ACC112 (cell line): Measurements from ENCODE around the gene EGLN3.
"Not testable (repeated sequence)": the region's sequence is repeated elsewhere in the genome, so short reads cannot be mapped to it uniquely, and the experiment has no call there.

Experiments used
- H2AFZ ChIP-seq: fragments of 200-600 bp; sonication (generic); one replicate; pipeline ENCODE4 v1.6.0; 2017; ENCODE audit warnings: antibody characterized with exemption, low read length; ENCODE audit not compliant: unreplicated experiment
- H3K27ac ChIP-seq: fragments of 200-600 bp; sonication (generic); 2 replicates; pipeline ENCODE4 v1.5.1; 2014; ENCODE audit warnings: low read depth, mild to moderate bottlenecking, antibody characterized with exemption, low read length, moderate library complexity
- H3K27me3 ChIP-seq: fragments of 200-600 bp; sonication (generic); 2 replicates; pipeline ENCODE4 v1.6.1; 2014; ENCODE audit warnings: mild to moderate bottlenecking, antibody characterized with exemption, low read length, moderate library complexity, mixed read lengths; ENCODE audit not compliant: insufficient read depth
- H3K36me3 ChIP-seq: fragments of 200-600 bp; sonication (generic); 2 replicates; pipeline ENCODE4 v1.6.1; 2016; ENCODE audit warnings: mild to moderate bottlenecking, antibody characterized with exemption, low read length, moderate library complexity, mixed read lengths; ENCODE audit not compliant: insufficient read depth
- H3K4me1 ChIP-seq: fragments of 200-600 bp; sonication (generic); one replicate; pipeline ENCODE4 v1.6.1; 2016; ENCODE audit warnings: low read length, mixed read lengths; ENCODE audit not compliant: insufficient read depth, unreplicated experiment, control insufficient read depth
- H3K4me3 ChIP-seq: fragments of 200-600 bp; sonication (generic); 2 replicates; pipeline ENCODE4 v1.5.1; 2014; ENCODE audit warnings: mild to moderate bottlenecking, low read depth, low read length
- H3K79me2 ChIP-seq: fragments of 200-600 bp; sonication (generic); one replicate; pipeline ENCODE4 v1.6.0; 2016; ENCODE audit warnings: low read length; ENCODE audit not compliant: control insufficient read depth, unreplicated experiment, insufficient read depth

EGLN3 gene

DNA sequence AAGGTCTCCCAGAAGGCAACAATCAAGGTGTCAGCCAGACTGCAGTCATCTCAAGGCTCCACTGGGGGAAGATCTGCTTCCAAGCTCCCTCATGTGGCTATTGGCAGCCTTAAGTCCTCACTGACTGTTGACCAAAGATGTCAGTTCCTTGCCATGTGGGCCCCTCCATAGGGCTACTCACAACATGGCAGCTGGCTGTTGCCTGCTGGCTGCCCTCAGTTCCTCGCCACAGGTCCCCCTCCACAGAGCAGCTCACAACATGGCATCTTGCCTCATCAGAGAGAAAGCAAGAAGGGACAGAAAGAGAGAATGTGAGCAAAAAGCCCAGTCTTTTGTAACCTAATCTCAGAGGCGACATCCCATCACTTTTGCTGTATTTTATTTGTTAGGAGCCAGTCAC, 34.4 kb upstream of the EGLN3 start:
- Histone ChIP-seq H2AFZ (no peak overlapping the region), H3K4me3 (no peak overlapping the region), H3K4me1 (peaks cover 12% of the 10 kb centered on the region), H3K27me3 (no peaks in the 10 kb centered on the region), H3K36me3 (no peaks in the 10 kb centered on the region), H3K27ac (no peak overlapping the region), H3K79me2 (no peaks in the 10 kb centered on the region)

DNA sequence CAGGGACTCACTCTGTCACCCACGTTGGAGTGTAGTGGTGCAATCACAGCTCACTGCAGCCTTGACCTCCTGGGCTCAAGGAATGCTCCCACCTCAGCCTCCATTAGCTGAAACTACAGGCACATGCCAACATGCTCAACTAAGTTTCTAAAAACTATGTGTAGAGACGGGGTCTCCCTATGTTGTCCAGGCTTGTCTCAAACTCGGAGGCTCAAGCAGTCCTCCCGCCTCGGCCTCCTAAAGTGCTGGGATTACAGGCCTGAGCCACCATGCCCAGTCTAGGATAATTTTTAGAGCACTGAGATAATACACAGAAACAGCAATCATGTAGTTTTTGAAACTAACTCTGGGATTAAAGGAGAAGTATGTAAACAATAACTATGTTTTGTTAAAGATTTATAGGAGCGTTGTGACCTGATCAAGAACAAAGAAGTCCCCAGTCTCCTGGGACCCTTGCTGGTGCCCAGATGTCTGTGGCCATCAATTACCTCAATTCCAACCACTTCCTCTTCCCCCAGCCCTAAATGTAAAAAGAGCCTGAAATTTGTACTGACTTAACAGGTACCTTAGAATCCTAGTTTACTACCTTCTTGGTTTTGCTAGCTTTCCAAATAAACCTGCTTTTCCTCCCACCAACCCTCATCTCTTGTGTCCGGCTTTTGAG, 28.9 kb upstream of the EGLN3 start:
- peaks cover 22% of the 10 kb centered on the region for H3K27me3 ChIP-seq
- H3K4me3 ChIP-seq = no peak overlapping the region
- H3K79me2 ChIP-seq = no peaks in the 10 kb centered on the region
- no peaks in the 10 kb centered on the region for H3K4me1 ChIP-seq
- H3K36me3 ChIP-seq = no peaks in the 10 kb centered on the region
- no peak overlapping the region for H2AFZ ChIP-seq
- no peak overlapping the region for H3K27ac ChIP-seq

- Histone ChIP-seq H3K36me3 (no peaks in the 10 kb centered on the region), H2AFZ (no peak overlapping the region), H3K27me3 (peaks cover 22% of the 10 kb centered on the region), H3K4me1 (no peaks in the 10 kb centered on the region), H3K27ac (no peak overlapping the region), H3K4me3 (no peak overlapping the region), H3K79me2 (no peaks in the 10 kb centered on the region)
Measured at GRCh38 chr14:33978892-33979612, 28.2 kb upstream of the EGLN3 start.

DNA sequence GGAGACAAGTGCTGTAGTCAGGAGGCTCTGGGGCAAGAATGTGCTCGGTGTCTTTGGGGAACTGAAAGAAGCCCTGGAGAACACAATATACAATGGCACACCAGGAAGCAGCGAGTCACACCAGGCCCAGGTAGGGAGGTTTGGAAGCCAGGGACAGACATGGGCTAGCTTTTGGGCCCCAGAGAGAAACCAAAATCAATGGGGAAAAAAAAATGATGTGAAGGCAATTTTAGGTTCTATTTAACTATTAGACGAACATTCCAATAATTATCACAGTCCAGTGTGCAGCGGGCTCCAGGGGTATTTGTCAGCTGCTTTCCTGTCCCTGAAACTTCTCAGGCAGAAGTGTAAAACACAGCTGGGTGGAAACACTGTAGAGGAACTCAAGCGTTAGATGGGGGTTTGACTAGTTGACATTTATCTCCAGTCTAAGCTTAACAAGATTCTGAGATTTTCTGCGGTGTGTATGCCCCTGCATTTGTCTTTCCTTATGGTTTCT, 21.8 kb upstream of the EGLN3 start:
- Histone ChIP-seq H3K27ac (no peak overlapping the region), H3K36me3 (no peaks in the 10 kb centered on the region), H3K79me2 (no peaks in the 10 kb centered on the region), H2AFZ (no peak overlapping the region), H3K4me3 (no peak overlapping the region), H3K4me1 (no peaks in the 10 kb centered on the region), H3K27me3 (peaks cover 40% of the 10 kb centered on the region)

DNA sequence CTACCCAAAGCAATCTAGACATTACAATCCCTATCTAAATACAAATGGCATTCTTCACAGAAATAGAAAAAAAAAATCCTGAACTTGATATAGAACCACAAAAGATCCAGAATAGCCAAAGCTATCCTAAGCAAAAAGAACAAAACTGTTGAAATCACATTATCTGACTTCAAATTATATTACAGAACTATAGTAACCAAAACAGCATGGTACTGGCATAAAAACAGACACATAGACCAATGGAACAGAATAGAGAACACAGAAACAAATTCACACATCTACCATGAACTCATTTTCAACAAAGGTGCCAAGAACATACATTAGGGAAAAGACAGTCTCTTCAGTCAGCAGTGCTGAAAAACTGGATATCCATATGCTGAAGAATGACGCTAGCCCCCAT, 19.0 kb upstream of the EGLN3 start:
- not testable (repeated sequence) for H2AFZ ChIP-seq, H3K27ac ChIP-seq, H3K4me1 ChIP-seq, H3K79me2 ChIP-seq, H3K36me3 ChIP-seq, H3K4me3 ChIP-seq
- H3K27me3 ChIP-seq = peaks cover 32% of the 10 kb centered on the region

GRCh38 chr14:33968722-33969121, 17.8 kb upstream of the EGLN3 start:
- no peak overlapping the region for H3K27ac ChIP-seq
- peaks cover 31% of the 10 kb centered on the region for H3K27me3 ChIP-seq
- no peak overlapping the region for H2AFZ ChIP-seq
- H3K4me3 ChIP-seq = no peak overlapping the region
- no peaks in the 10 kb centered on the region for H3K79me2 ChIP-seq
- no peaks in the 10 kb centered on the region for H3K36me3 ChIP-seq
- H3K4me1 ChIP-seq = no peaks in the 10 kb centered on the region

GRCh38 chr14:33967138-33967537, 16.3 kb upstream of the EGLN3 start:
- H3K36me3 ChIP-seq = no peaks in the 10 kb centered on the region
- H3K4me3 ChIP-seq = no peak overlapping the region
- no peak overlapping the region for H2AFZ ChIP-seq
- no peaks in the 10 kb centered on the region for H3K79me2 ChIP-seq
- no peak overlapping the region for H3K27ac ChIP-seq
- H3K4me1 ChIP-seq = no peaks in the 10 kb centered on the region
- H3K27me3 ChIP-seq = peaks cover 32% of the 10 kb centered on the region

DNA sequence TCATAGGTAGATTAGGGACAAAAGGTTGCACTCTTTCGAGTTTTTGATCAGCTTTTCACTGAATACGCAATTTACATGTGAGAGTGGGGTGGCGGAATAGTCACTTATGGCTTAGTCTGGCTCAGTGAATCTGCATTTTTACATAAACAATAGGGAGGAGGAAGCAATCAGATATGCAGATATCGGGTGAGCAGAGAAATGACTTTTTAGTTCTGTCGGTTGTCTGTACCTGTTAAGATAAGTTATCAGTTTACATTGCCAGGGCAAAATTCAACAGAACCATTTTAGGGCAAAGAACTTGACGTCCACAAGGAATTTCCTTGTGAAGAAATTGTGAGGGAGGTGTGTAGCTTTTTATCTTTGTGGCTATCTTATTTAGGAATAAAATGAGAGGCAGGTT, 15.4 kb upstream of the EGLN3 start:
- Histone ChIP-seq H3K4me3 (no peak overlapping the region), H3K4me1 (no peaks in the 10 kb centered on the region), H3K27ac (no peak overlapping the region), H2AFZ (no peak overlapping the region), H3K79me2 (no peaks in the 10 kb centered on the region), H3K36me3 (no peaks in the 10 kb centered on the region), H3K27me3 (peaks cover 36% of the 10 kb centered on the region)

DNA sequence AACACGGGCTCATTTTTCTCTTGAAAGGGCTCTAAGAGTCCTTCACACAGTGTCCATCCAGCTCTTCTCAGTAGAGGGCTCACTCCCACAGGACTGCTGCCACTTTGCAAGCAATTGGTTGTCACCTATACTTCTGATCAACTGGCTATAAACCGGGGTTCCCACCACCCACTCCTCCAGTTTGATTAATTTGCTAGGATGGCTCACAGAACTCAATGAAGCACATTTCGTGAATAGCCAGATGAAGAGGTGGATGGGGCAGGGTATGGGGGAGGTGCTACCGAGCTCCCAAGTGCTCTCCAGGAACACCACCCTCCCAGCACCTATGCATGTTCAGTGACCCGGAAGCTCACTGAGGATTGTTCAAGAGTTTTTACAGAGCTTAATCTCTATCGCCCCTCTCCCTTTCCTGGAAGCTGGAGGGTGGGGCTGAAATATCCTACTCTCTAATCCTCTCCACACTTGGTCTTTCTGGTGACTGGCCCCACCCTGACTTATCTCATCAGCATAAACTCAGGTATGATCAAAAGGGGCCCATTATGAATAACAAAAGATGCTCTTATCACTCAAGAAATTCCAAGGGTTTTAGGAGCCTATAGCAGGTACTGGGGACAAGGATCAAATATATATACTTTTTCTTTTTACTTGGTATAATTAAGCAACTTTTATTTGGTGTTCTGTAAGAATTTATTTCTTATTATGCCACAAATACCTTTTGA, 13.9 kb upstream of the EGLN3 start:
- Histone ChIP-seq H3K36me3 (no peaks in the 10 kb centered on the region), H3K4me3 (no peak overlapping the region), H3K4me1 (no peaks in the 10 kb centered on the region), H3K27me3 (peaks cover 33% of the 10 kb centered on the region), H3K27ac (no peak overlapping the region), H3K79me2 (no peaks in the 10 kb centered on the region), H2AFZ (no peak overlapping the region)

- Histone ChIP-seq H3K4me3 (no peak overlapping the region), H3K27me3 (peaks cover 24% of the 10 kb centered on the region), H3K4me1 (no peaks in the 10 kb centered on the region), H2AFZ (no peak overlapping the region), H3K36me3 (no peaks in the 10 kb centered on the region), H3K79me2 (no peaks in the 10 kb centered on the region), H3K27ac (no peak overlapping the region)
Measured at GRCh38 chr14:33963892-33964291, 13.0 kb upstream of the EGLN3 start.
